ENCODE results near the gene NDRG2. TPM values are rescaled to one million over a fixed set of nuclear protein-coding genes. Genes with fewer than 3 reads are reported as not detected.

NDRG2 gene
- polyA plus RNA-seq, 3 donors: 6.8 to 11.7 (median 11.1) TPM

GRCh38 chr14:21033133-21033698 lies 8.4 kb upstream of the NDRG2 start:
- intact Hi-C loops (cut with micrococcal nuclease): no loop called here
- H3K9ac ChIP-seq (ENCODE audit: insufficient read depth, low read length, poor library complexity, severe bottlenecking): no peak overlapping the region
- no peak overlapping the region for H3K4me3 ChIP-seq (replicated peaks in 1 of 3; ENCODE audit: low read depth in 2 of 3, low read length in 3 of 3)
- peaks cover 0 to 15% of the 10 kb centered on the region in 2 donors for H3K4me1 ChIP-seq (ENCODE audit: control insufficient read depth in 1 of 2, insufficient read depth in 2 of 2, low read length in 2 of 2)
- no peaks in the 10 kb centered on the region for H3K79me2 ChIP-seq (ENCODE audit: insufficient read depth, low read length)
- no peak for TF ChIP-seq CTCF (IDR thresholded peaks at IDR 0.05)
- H3K9me3 ChIP-seq (replicated peaks in 1 of 2; ENCODE audit: control insufficient read depth in 1 of 2, insufficient read depth in 1 of 2, low read length in 2 of 2): no peaks in the 10 kb centered on the region
- no peaks in the 10 kb centered on the region for H4K20me1 ChIP-seq (ENCODE audit: insufficient read depth, low read length)
- Mint-ChIP-seq H3K4me3 (no peak overlapping the region), H3K27me3 (ENCODE audit: low read depth in 3 of 3) (peaks cover 4 to 9% (median 7%) of the 10 kb centered on the region in 3 donors), H3K36me3 (no peaks in the 10 kb centered on the region), H3K4me1 (peaks cover 21% of the 10 kb centered on the region), H3K27ac (peak overlapping the region in 2 of 7 donors; percentile 21 to 46), H3K9me3 (peaks cover 0 to 2% (median 0%) of the 10 kb centered on the region in 7 donors)
- peak in 1 of 3 donors; percentile 39 for DNase-seq
- no peak overlapping the region for H3K4me2 ChIP-seq (replicated peaks; ENCODE audit: extremely low read depth, low read length, poor library complexity, severe bottlenecking)
- no peaks in the 10 kb centered on the region for H3K36me3 ChIP-seq (replicated peaks in 1 of 2; ENCODE audit: control insufficient read depth in 1 of 2, insufficient read depth in 2 of 2, low read length in 2 of 2)
- WGBS (ENCODE audit: insufficient coverage): 98% methylated on average over 4 of the region's 4 CpGs
- H2AFZ ChIP-seq (ENCODE audit: insufficient read depth, low read depth, low read length, poor library complexity, severe bottlenecking): no peak overlapping the region
- H3K27ac ChIP-seq (ENCODE audit: low read depth in 1 of 2, low read length in 2 of 2): no peak overlapping the region
- H3K27me3 ChIP-seq (ENCODE audit: control insufficient read depth in 2 of 2, insufficient read depth in 2 of 2, low read length in 2 of 2): no peaks in the 10 kb centered on the region

GRCh38 chr14:21032326-21033132 lies 7.7 kb upstream of the NDRG2 start:
- Mint-ChIP-seq H3K9me3 (peaks cover 0 to 2% (median 0%) of the 10 kb centered on the region in 7 donors), H3K27ac (peak overlapping the region in 2 of 7 donors; percentile 23 to 36)

More at GRCh38 chr14:21032326-21033132, 7.7 kb upstream of the NDRG2 start:
- Mint-ChIP-seq H3K27me3 (ENCODE audit: low read depth in 3 of 3) (peaks cover 4 to 7% (median 7%) of the 10 kb centered on the region in 3 donors), H3K36me3 (no peaks in the 10 kb centered on the region), H3K4me1 (peaks cover 21% of the 10 kb centered on the region), H3K4me3 (no peak overlapping the region)
- no peaks in the 10 kb centered on the region for H3K27me3 ChIP-seq (ENCODE audit: control insufficient read depth in 2 of 2, insufficient read depth in 2 of 2, low read length in 2 of 2)
- no peaks in the 10 kb centered on the region for H3K36me3 ChIP-seq (replicated peaks in 1 of 2; ENCODE audit: control insufficient read depth in 1 of 2, insufficient read depth in 2 of 2, low read length in 2 of 2)
- no peak overlapping the region for H3K4me2 ChIP-seq (replicated peaks; ENCODE audit: extremely low read depth, low read length, poor library complexity, severe bottlenecking)
- no peak for TF ChIP-seq CTCF (IDR thresholded peaks at IDR 0.05)
- no peaks in the 10 kb centered on the region for H3K79me2 ChIP-seq (ENCODE audit: insufficient read depth, low read length)
- H4K20me1 ChIP-seq (ENCODE audit: insufficient read depth, low read length): no peaks in the 10 kb centered on the region
- H3K4me1 ChIP-seq (ENCODE audit: control insufficient read depth in 1 of 2, insufficient read depth in 2 of 2, low read length in 2 of 2): peaks cover 0 to 15% of the 10 kb centered on the region in 2 donors
- H3K4me3 ChIP-seq (replicated peaks in 1 of 3; ENCODE audit: low read depth in 2 of 3, low read length in 3 of 3): no peak overlapping the region
- H2AFZ ChIP-seq (ENCODE audit: insufficient read depth, low read depth, low read length, poor library complexity, severe bottlenecking): no peak overlapping the region
- no peak overlapping the region for H3K9ac ChIP-seq (ENCODE audit: insufficient read depth, low read length, poor library complexity, severe bottlenecking)
- H3K9me3 ChIP-seq (replicated peaks in 1 of 2; ENCODE audit: control insufficient read depth in 1 of 2, insufficient read depth in 1 of 2, low read length in 2 of 2): no peaks in the 10 kb centered on the region
- peak; percentile 30 to 81 (median 41) for DNase-seq
- no CpG with 5 or more reads among the region's 5 CpGs for WGBS (ENCODE audit: insufficient coverage)
- intact Hi-C loops (cut with micrococcal nuclease): no loop called here
- H3K27ac ChIP-seq (ENCODE audit: low read depth in 1 of 2, low read length in 2 of 2): no peak overlapping the region
